B cell (primary cell): Measurements from ENCODE around the gene ZSWIM3. TPM values are rescaled to one million over a fixed set of nuclear protein-coding genes. Genes with fewer than 3 reads are reported as not detected.

Experiments used
- ATAC-seq: fragments of 200-7000 bp; cut with Tn5 transposase; one replicate; pipeline ENCODE4 v1.10.0; 2021; ENCODE audit warnings: low read depth, mild to moderate bottlenecking, moderate number of reproducible peaks, moderate library complexity
- CTCF ChIA-PET: fragments of 350-600 bp; sonication (Branson Sonifier 250); formaldehyde crosslinking; loops from one replicate; lab custom pipeline; 2021; ENCODE audit warnings: antibody characterized with exemption, inconsistent platforms; lab: Charles Lee
- POLR2A ChIA-PET: fragments of 350-600 bp; sonication (Branson Sonifier 250); formaldehyde crosslinking; loops from one replicate; lab custom pipeline; 2021; ENCODE audit warnings: antibody characterized with exemption; lab: Charles Lee
- DNase-seq: peaks from one replicate; pipeline ENCODE4 v3.0.0; 2013
- H2AFZ ChIP-seq: 2 replicates; pipeline ENCODE4 v1.6.1; 2012; ENCODE audit warnings: mild to moderate bottlenecking, low read depth, low read length; ENCODE audit not compliant: insufficient read depth, poor library complexity, severe bottlenecking
- H3K27ac ChIP-seq, 2 donors: 1 replicate in 1 of 2; 2 replicates in 1 of 2; pipeline ENCODE4 v1.5.1; 2012 to 2013; ENCODE audit warnings: low read length in 2 of 2, mild to moderate bottlenecking in 2 of 2, moderate library complexity in 1 of 2
- H3K27me3 ChIP-seq, 4 experiments: fragments of 200-600 bp in 1 of 4; sonication (generic) in 1 of 4; replicated peaks in 1 of 4; 1 replicate in 2 of 4; 2 replicates in 2 of 4; pipeline versions ENCODE4 v1.6.1 to v1.7.0; 2013 to 2016; ENCODE audit warnings: low read length in 3 of 4, mild to moderate bottlenecking in 2 of 4, mixed read lengths in 1 of 4, moderate library complexity in 1 of 4; ENCODE audit not compliant: insufficient read depth in 4 of 4, control insufficient read depth in 3 of 4; ENCODE audit errors: control extremely low read depth in 1 of 4
- H3K36me3 ChIP-seq, 2 experiments: replicated peaks in 1 of 2; 1 replicate in 1 of 2; 2 replicates in 1 of 2; pipeline versions ENCODE4 v1.6.1 to v1.7.1; 2013; ENCODE audit warnings: low read length in 1 of 2; ENCODE audit not compliant: insufficient read depth in 2 of 2, control insufficient read depth in 1 of 2; ENCODE audit errors: control extremely low read depth in 1 of 2, extremely low read depth in 1 of 2
- H3K4me1 ChIP-seq, 2 donors: fragments of 200-600 bp in 1 of 2; sonication (generic) in 1 of 2; 1 replicate in 1 of 2; 2 replicates in 1 of 2; pipeline versions ENCODE4 v1.5.1 to v1.6.1; 2013 to 2017; ENCODE audit warnings: low read length in 2 of 2; ENCODE audit not compliant: control insufficient read depth in 2 of 2, insufficient read depth in 2 of 2
- H3K4me2 ChIP-seq: replicated peaks from 2 replicates; pipeline ENCODE3; 2012; ENCODE audit warnings: mild to moderate bottlenecking, low read depth, low read length; ENCODE audit not compliant: poor library complexity, severe bottlenecking
- H3K4me3 ChIP-seq, 5 experiments: fragments of 200-600 bp in 1 of 5; sonication (generic) in 1 of 5; 1 replicate in 3 of 5; 2 replicates in 2 of 5; pipeline versions ENCODE4 v1.5.1 to v1.7.0; 2011 to 2016; ENCODE audit warnings: low read length in 4 of 5, mild to moderate bottlenecking in 4 of 5, low read depth in 2 of 5, control low read depth in 1 of 5, moderate library complexity in 1 of 5; ENCODE audit not compliant: insufficient read depth in 1 of 5; ENCODE audit errors: control extremely low read depth in 1 of 5, extremely low read depth in 1 of 5
- H3K79me2 ChIP-seq: fragments of 200-600 bp; sonication (generic); one replicate; pipeline ENCODE4 v1.6.0; 2016; ENCODE audit warnings: low read length; ENCODE audit not compliant: control insufficient read depth, insufficient read depth
- H3K9ac ChIP-seq: fragments of 200-600 bp; sonication (generic); 2 replicates; pipeline ENCODE4 v1.6.1; 2017; ENCODE audit warnings: mild to moderate bottlenecking, low read length, moderate library complexity
- H3K9me3 ChIP-seq, 3 donors: one replicate each; pipeline versions ENCODE4 v1.6.1 to v1.7.1; 2013; ENCODE audit warnings: low read length in 2 of 3; ENCODE audit not compliant: control insufficient read depth in 2 of 3, insufficient read depth in 1 of 3; ENCODE audit errors: control extremely low read depth in 1 of 3
- H4K20me1 ChIP-seq: 2 replicates; pipeline ENCODE4 v1.6.0; 2012; ENCODE audit warnings: mild to moderate bottlenecking, low read length; ENCODE audit not compliant: insufficient read depth, control insufficient read depth, poor library complexity, severe bottlenecking
- H3K27ac Mint-ChIP-seq: one replicate; pipeline ENCODE4 v1.8.0; 2021; ENCODE audit warnings: mixed read lengths
- H3K27me3 Mint-ChIP-seq: one replicate; pipeline ENCODE4 v1.8.0; 2021; ENCODE audit warnings: mixed read lengths
- H3K4me1 Mint-ChIP-seq: one replicate; pipeline ENCODE4 v1.8.0; 2021; ENCODE audit warnings: mixed read lengths
- H3K4me3 Mint-ChIP-seq: one replicate; pipeline ENCODE4 v1.8.0; 2021; ENCODE audit warnings: mixed read lengths
- H3K9me3 Mint-ChIP-seq: one replicate; pipeline ENCODE4 v1.8.0; 2022; ENCODE audit warnings: mixed read lengths; ENCODE audit not compliant: insufficient read depth
- CTCF ChIP-seq: fragments of 200-600 bp; IDR thresholded peaks from one replicate; pipeline ENCODE4 v1.8.0; 2022; ENCODE audit warnings: antibody characterized with exemption, mild to moderate bottlenecking
- EZH2 ChIP-seq: IDR thresholded peaks from 2 replicates; pipeline ENCODE4 v1.6.1; 2012; ENCODE audit warnings: borderline replicate concordance, low read depth, mild to moderate bottlenecking, moderate library complexity, low read length; ENCODE audit not compliant: insufficient read depth, poor library complexity, severe bottlenecking
- WGBS: methylation state at CpG from one replicate; pipeline ENCODE4 v1.1.5; 2013; ENCODE audit warnings: missing lambda C conversion rate; ENCODE audit not compliant: insufficient coverage; 5-methylcytosine and 5-hydroxymethylcytosine counted together
- intact Hi-C: fragments of 100-400 bp; cut with micrococcal nuclease; formaldehyde crosslinking; loops from one replicate; pipeline ENCODE4 v1.10.0; 2022
- polyA plus RNA-seq: library from polyadenylated mRNA; depleted of rRNA; stranded (reverse); fragments of >200 nt; gene quantifications from 2 replicates; pipeline ENCODE4 v1.2.3, GENCODE V29; 2012
- total RNA-seq, 2 donors: library from RNA; stranded (reverse); fragments of 120-200 nt in 1 of 2; gene quantifications; 1 replicate in 1 of 2; 2 replicates in 1 of 2; pipeline versions ENCODE4 v1.2.3 to v1.2.4, GENCODE V29; 2013 to 2022

Gene ZSWIM3
- total and polyA plus RNA-seq, 2 donors (not counting 1 experiment from before 2014, with no cell fraction given) = 4.0 to 7.1 TPM

- TF ChIP-seq EZH2 (no peak), CTCF (no peak)
- ATAC-seq (no peak), DNase-seq (no peak)
- Histone ChIP-seq H3K9me3 (no peaks in the 10 kb centered on the region), H3K4me2 (no peak overlapping the region), H3K9ac (no peak overlapping the region), H3K79me2 (peaks cover 52% of the 10 kb centered on the region), H2AFZ (no peak overlapping the region), H3K27me3 (no peaks in the 10 kb centered on the region), H3K4me3 (no peak overlapping the region), H3K36me3 (peaks cover 0 to 47% of the 10 kb centered on the region in 2 experiments), H3K27ac (no peak overlapping the region), H3K4me1 (peaks cover 11 to 19% of the 10 kb centered on the region in 2 donors), H4K20me1 (no peaks in the 10 kb centered on the region)
- Mint-ChIP-seq H3K27me3 (no peaks in the 10 kb centered on the region), H3K4me3 (no peak overlapping the region), H3K27ac (no peak overlapping the region), H3K9me3 (no peaks in the 10 kb centered on the region), H3K4me1 (peaks cover 20% of the 10 kb centered on the region)
- intact Hi-C loops = no loop called here
- ChIA-PET CTCF (interaction anchor here (1.8 kb wide), 1 partner anchor 54 kb away, joined by 3 read pairs; no protein-coding TSS in a partner anchor), POLR2A (no interaction called here)
- WGBS = 100% methylated on average over 4 of the region's 6 CpGs
Observed at GRCh38 chr20:45852326-45852725, 5.1 kb upstream of the ZSWIM3 start.

GRCh38 chr20:45853484-45853883 is 3.9 kb upstream of the ZSWIM3 start:
- Mint-ChIP-seq H3K4me1 (peaks cover 30% of the 10 kb centered on the region), H3K4me3 (no peak overlapping the region), H3K9me3 (no peaks in the 10 kb centered on the region), H3K27me3 (no peaks in the 10 kb centered on the region), H3K27ac (no peak overlapping the region)
- Histone ChIP-seq H3K27me3 (no peaks in the 10 kb centered on the region), H3K9me3 (peaks cover 0 to 3% (median 0%) of the 10 kb centered on the region in 3 donors), H2AFZ (no peak overlapping the region), H3K4me2 (no peak overlapping the region), H3K27ac (no peak overlapping the region), H3K4me3 (no peak overlapping the region), H3K4me1 (peaks cover 17 to 29% of the 10 kb centered on the region in 2 donors), H3K9ac (no peak overlapping the region), H3K36me3 (peaks cover 0 to 40% of the 10 kb centered on the region in 2 experiments), H3K79me2 (peaks cover 61% of the 10 kb centered on the region), H4K20me1 (no peaks in the 10 kb centered on the region)
- WGBS = no CpG with 5 or more reads among the region's 2 CpGs
- ATAC-seq (no peak), DNase-seq (no peak)
- intact Hi-C loops = no loop called here
- TF ChIP-seq EZH2 (no peak), CTCF (no peak)
- ChIA-PET POLR2A (no interaction called here), CTCF (interaction anchor here (1.8 kb wide), 1 partner anchor 55 kb away, joined by 3 read pairs; no protein-coding TSS in a partner anchor)
